HG03280 (cell line): ENCODE data around the gene UBE2F.

Experiments used
- ATAC-seq: cut with Tn5 transposase; IDR thresholded peaks from one replicate; pipeline ENCODE4 v1.9.1; 2021; ENCODE audit warnings: mild to moderate bottlenecking, moderate library complexity; ENCODE audit not compliant: unreplicated experiment

The UBE2F gene

GRCh38 chr2:237966565-237967462 lies at the start of gene UBE2F:
Gene UBE2F, plus strand, starts transcription at chr2:237967014. Its CDS starts 6,094 bp downstream, at chr2:237973108.
- ATAC-seq, result peak; percentile 95

- ATAC-seq, result no peak
Measured at GRCh38 chr2:237917696-237918374, 49.0 kb upstream of the UBE2F start.

- no peak for ATAC-seq
Measured at GRCh38 chr2:237919593-237919992, 47.2 kb upstream of the UBE2F start.

GRCh38 chr2:237920673-237921072 lies 46.1 kb upstream of the UBE2F start:
- no peak for ATAC-seq

- no peak for ATAC-seq
Measured at GRCh38 chr2:237921967-237922492, 44.8 kb upstream of the UBE2F start.

- no peak for ATAC-seq
Measured at GRCh38 chr2:237922641-237923361, 44.0 kb upstream of the UBE2F start.

- peak; percentile 91 for ATAC-seq
Measured at GRCh38 chr2:237923481-237924163, 43.2 kb upstream of the UBE2F start.

- ATAC-seq, result no peak
Measured at GRCh38 chr2:237924164-237924534, 42.7 kb upstream of the UBE2F start.

GRCh38 chr2:237927135-237927534 lies 39.7 kb upstream of the UBE2F start:
- no peak for ATAC-seq

GRCh38 chr2:237927986-237928385 lies 38.8 kb upstream of the UBE2F start:
- no peak for ATAC-seq

- ATAC-seq, result no peak
Measured at GRCh38 chr2:237929979-237930378, 36.8 kb upstream of the UBE2F start.

GRCh38 chr2:237931205-237931721 lies 35.6 kb upstream of the UBE2F start:
- ATAC-seq, result no peak

- ATAC-seq, result no peak
Measured at GRCh38 chr2:237932731-237933131, 34.1 kb upstream of the UBE2F start.

- ATAC-seq, result no peak
Measured at GRCh38 chr2:237934186-237934585, 32.6 kb upstream of the UBE2F start.

GRCh38 chr2:237935740-237936452 lies 30.9 kb upstream of the UBE2F start:
- ATAC-seq, result no peak

GRCh38 chr2:237939251-237939650 lies 27.6 kb upstream of the UBE2F start:
- no peak for ATAC-seq

- no peak for ATAC-seq
Measured at GRCh38 chr2:237940828-237941227, 26.0 kb upstream of the UBE2F start.

GRCh38 chr2:237941239-237941638 lies 25.6 kb upstream of the UBE2F start:
- ATAC-seq, result no peak

- no peak for ATAC-seq
Measured at GRCh38 chr2:237942513-237942899, 24.3 kb upstream of the UBE2F start.
